Fibroblast of mammary gland (primary cell): ENCODE measurements around the gene PAK6.

Experiments used
- DNase-seq: peaks from one replicate; pipeline ENCODE4 v3.0.0-alpha.2; 2010; ENCODE audit warnings: low read depth
- H3K4me3 ChIP-seq: 2 replicates; pipeline ENCODE4 v1.5.1; 2011; ENCODE audit warnings: low read depth, mild to moderate bottlenecking, low read length, moderate library complexity; ENCODE audit not compliant: control insufficient read depth
- CTCF ChIP-seq: conservative IDR thresholded peaks from 2 replicates; pipeline ENCODE4 v1.5.1; 2011; ENCODE audit warnings: low read depth, low read length, inconsistent platforms; ENCODE audit not compliant: control insufficient read depth, insufficient read depth

The PAK6 gene

GRCh38 chr15:40276927-40277326 lies 38.1 kb downstream of the PAK6 start:
- no peak overlapping the region for H3K4me3 ChIP-seq
- TF ChIP-seq CTCF = no peak
- DNase-seq = no peak

GRCh38 chr15:40277471-40277870 lies 38.6 kb downstream of the PAK6 start:
- no peak for TF ChIP-seq CTCF
- no peak for DNase-seq
- no peak overlapping the region for H3K4me3 ChIP-seq

GRCh38 chr15:40278026-40278425 lies 39.2 kb downstream of the PAK6 start:
- no peak for DNase-seq
- TF ChIP-seq CTCF = no peak
- no peak overlapping the region for H3K4me3 ChIP-seq

- no peak overlapping the region for H3K4me3 ChIP-seq
- peak; percentile 34 for DNase-seq
- peak; percentile 79 for TF ChIP-seq CTCF
Observed at GRCh38 chr15:40279437-40280141, 40.7 kb downstream of the PAK6 start.

- DNase-seq = no peak
- H3K4me3 ChIP-seq = no peak overlapping the region
- TF ChIP-seq CTCF = no peak
Observed at GRCh38 chr15:40280260-40281056, 41.6 kb downstream of the PAK6 start.

GRCh38 chr15:40281057-40281800 lies 42.4 kb downstream of the PAK6 start:
- DNase-seq = no peak
- no peak for TF ChIP-seq CTCF
- no peak overlapping the region for H3K4me3 ChIP-seq
